Lower lobe of right lung (tissue), 2 donors: Measurements from ENCODE around the gene KIRREL3. TPM values are rescaled to one million over a fixed set of nuclear protein-coding genes. Genes with fewer than 3 reads are reported as not detected.

Experiments
- ATAC-seq, 2 donors: fragments of 200-7000 bp; cut with Tn5 transposase; one replicate each; pipeline ENCODE4 v1.9.1; 2020 to 2022; ENCODE audit warnings: mild to moderate bottlenecking in 2 of 2, moderate library complexity in 2 of 2
- DNase-seq: peaks from one replicate; pipeline ENCODE4 v3.0.0-alpha.2; 2020
- H3K27ac ChIP-seq: fragments of 200-600 bp; one replicate; pipeline ENCODE4 v1.8.0; 2022
- H3K27me3 ChIP-seq: fragments of 200-600 bp; one replicate; pipeline ENCODE4 v1.8.0; 2022; ENCODE audit warnings: low read depth
- H3K36me3 ChIP-seq: fragments of 200-600 bp; one replicate; pipeline ENCODE4 v1.8.0; 2022; ENCODE audit warnings: mild to moderate bottlenecking
- H3K4me1 ChIP-seq: fragments of 200-600 bp; one replicate; pipeline ENCODE4 v1.8.0; 2022
- H3K4me3 ChIP-seq: fragments of 200-600 bp; one replicate; pipeline ENCODE4 v1.8.0; 2022; ENCODE audit warnings: mild to moderate bottlenecking
- H3K9me3 ChIP-seq: fragments of 200-600 bp; one replicate; pipeline ENCODE4 v1.8.0; 2022
- intact Hi-C: fragments of 100-400 bp; cut with DNase I; formaldehyde crosslinking; loops from one replicate; pipeline ENCODE4 v1.11.0; 2022
- total RNA-seq: library from RNA; stranded (reverse); fragmentation: NEBNext Ultra II Directional; extraction: Animal tissue kit (Norgen Biotek cat#: 25700); gene quantifications from one replicate; pipeline ENCODE4 v1.2.1, GENCODE V29; 2021
- TF ChIP-seq, protein P1 (sequence below): fragments of 200-600 bp; IDR thresholded peaks from one replicate; pipeline ENCODE4 v1.8.0; 2022; ENCODE audit warnings: antibody characterized with exemption, mild to moderate bottlenecking
- donor health status: DM: no; HTN: yes; CAD: no; lungs with severe emphysema.

KIRREL3 gene
- total RNA-seq, 1 donor from 2014 or later = 0.15 TPM

DNA sequence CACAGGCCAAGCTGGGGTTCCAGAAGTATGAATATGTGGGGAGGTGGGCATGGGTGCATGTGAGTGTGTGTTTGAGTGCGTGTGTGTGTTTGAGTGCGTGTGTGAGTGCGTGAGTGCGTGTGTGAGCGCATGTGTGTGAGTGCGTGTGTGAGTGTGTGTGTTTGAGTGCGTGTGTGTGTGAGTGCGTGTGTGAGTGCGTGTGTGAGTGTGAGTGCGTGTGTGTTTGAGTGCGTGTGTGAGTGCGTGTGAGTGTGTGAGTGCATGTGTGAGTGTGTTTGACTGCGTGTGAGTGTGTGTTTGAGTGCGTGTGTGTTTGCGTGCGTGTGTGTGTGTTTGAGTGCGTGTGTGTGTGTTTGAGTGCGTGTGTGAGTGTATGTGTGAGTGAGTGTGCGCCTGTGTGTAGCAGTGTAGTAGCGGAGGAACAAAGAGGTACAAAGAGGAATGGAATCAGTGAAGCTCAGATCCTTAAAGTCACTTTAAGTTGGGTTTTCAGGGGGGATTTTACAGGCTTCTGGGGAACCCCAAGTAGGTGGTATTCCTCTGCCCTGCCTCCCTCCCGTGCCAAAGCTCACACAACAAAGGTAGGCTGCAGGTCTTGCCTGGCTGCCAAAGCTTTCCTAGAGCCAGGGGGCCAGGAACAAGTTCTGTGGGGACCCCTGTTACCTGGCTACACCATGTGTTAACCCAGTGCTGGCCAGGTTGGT lies 137.1 kb downstream of the KIRREL3 start:
- Histone ChIP-seq H3K36me3 (no peaks in the 10 kb centered on the region), H3K4me1 (no peaks in the 10 kb centered on the region), H3K4me3 (no peak overlapping the region), H3K9me3 (no peaks in the 10 kb centered on the region), H3K27me3 (no peaks in the 10 kb centered on the region), H3K27ac (no peak overlapping the region)
- intact Hi-C loops = no loop called here
- DNase-seq (no peak), ATAC-seq (no peak)
- TF ChIP-seq, protein P1, sequence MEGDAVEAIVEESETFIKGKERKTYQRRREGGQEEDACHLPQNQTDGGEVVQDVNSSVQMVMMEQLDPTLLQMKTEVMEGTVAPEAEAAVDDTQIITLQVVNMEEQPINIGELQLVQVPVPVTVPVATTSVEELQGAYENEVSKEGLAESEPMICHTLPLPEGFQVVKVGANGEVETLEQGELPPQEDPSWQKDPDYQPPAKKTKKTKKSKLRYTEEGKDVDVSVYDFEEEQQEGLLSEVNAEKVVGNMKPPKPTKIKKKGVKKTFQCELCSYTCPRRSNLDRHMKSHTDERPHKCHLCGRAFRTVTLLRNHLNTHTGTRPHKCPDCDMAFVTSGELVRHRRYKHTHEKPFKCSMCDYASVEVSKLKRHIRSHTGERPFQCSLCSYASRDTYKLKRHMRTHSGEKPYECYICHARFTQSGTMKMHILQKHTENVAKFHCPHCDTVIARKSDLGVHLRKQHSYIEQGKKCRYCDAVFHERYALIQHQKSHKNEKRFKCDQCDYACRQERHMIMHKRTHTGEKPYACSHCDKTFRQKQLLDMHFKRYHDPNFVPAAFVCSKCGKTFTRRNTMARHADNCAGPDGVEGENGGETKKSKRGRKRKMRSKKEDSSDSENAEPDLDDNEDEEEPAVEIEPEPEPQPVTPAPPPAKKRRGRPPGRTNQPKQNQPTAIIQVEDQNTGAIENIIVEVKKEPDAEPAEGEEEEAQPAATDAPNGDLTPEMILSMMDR = no peak

DNA sequence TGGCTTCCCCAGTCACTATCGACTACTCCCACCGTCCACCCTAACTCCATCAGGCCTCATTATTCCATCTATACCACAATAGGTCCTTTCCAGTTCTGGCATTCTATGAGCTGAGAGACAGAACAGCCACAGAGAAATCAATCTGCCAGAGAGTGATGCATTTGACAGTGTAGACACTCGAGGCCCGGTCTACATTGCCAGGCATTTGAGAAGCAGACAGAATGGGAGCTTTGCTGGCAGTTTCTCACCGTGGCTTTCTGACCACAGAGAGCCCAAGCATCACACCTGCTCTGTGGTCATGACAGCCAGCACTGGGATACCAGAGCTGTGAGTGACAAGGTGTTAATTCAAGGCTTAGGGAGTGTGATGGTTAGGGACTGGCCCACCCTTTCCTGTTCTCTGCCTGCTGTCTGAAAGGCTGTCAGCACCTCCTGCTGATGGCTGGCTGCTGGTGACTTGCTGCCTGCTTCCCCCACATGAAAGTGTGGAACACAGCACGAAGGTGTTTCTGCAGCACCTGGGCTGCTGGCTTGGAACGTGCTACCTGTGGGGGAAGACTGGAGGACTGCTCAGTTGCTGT lies 137.8 kb downstream of the KIRREL3 start:
- Histone ChIP-seq H3K27me3 (no peaks in the 10 kb centered on the region), H3K4me3 (no peak overlapping the region), H3K4me1 (no peaks in the 10 kb centered on the region), H3K36me3 (no peaks in the 10 kb centered on the region), H3K27ac (no peak overlapping the region), H3K9me3 (no peaks in the 10 kb centered on the region)
- intact Hi-C loops = no loop called here
- TF ChIP-seq, protein P1 = no peak
- DNase-seq (no peak), ATAC-seq (no peak)

DNA sequence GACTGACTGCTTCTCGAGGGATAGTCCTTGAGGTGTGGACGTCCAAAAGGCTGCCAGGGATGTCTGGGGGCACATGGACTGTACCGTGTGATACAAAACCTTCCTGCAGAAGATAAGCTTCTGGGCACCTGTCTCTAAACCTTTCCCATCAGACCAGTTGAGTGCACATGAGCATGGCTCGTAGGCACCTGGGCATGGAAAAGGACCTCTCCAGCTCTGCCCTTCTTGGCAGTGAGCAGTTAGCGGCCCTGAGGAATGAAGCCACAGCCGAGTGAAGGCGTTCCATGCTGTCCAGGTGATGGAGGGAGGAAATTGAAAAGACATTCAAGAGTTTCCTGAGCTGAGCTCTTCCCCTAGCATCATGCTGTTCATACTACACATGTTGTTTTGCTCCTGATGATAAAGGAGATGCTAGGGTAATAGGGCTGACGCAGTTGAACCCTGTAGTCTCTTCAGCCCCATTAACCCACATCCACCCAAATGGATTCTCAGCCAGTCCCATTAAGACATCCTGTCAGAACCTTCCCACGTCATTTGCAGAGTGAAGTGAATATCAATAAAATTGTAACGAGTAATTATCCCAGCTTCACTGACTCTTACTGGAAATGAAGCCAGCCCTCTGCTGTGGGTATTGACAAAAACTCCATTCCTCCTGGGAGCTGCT lies 138.6 kb downstream of the KIRREL3 start:
- Histone ChIP-seq H3K4me3 (no peak overlapping the region), H3K4me1 (no peaks in the 10 kb centered on the region), H3K9me3 (no peaks in the 10 kb centered on the region), H3K36me3 (no peaks in the 10 kb centered on the region), H3K27ac (no peak overlapping the region), H3K27me3 (no peaks in the 10 kb centered on the region)
- ATAC-seq (no peak), DNase-seq (no peak)
- intact Hi-C loops = no loop called here
- TF ChIP-seq, protein P1 = no peak

DNA sequence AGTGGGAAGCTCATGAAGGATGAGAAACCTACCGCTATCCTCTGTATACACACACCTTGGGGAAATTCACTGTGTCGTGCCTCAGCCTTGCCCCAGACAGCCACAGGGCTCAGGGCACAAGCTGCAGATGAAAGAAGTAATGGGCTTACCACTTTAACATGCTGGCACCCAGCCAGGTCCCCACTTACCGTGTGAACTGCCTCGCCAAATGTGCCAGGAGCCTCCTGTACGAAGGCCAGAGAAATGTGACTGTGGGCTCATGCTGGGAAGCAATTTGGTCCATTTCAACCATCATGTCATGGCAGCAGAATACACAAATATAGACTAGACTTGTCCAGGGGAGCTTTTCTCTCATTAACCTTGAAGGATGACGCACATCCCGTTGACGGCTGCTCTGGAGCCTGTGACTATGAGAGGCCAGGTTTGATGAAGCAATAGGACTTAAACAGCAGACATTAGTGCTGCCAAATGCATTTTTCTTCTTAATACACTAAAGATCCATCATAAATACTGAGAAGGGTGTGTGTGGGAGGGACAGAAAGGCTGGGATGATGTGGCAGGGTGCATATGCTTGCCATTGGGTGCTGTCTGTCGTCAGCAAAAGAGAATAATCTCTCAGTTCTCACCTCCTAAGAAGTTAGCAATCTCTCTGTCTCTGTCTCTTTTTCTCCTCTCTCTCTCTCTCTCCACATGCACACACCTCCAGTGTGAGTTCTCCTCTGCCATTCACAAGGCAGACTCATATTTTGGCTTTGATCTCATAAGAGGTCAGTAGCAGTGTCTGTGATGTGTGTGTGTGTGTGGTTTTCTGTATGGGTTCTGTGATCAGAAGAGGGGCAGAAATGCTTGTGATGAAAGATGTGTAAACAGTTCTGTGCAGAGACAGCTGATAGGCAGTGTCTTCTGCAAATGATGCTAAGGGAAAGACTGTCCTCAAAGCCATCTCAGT lies 142.4 kb downstream of the KIRREL3 start:
- TF ChIP-seq, protein P1 = no peak
- no peak for ATAC-seq
- H3K27me3 ChIP-seq = no peaks in the 10 kb centered on the region

DNA sequence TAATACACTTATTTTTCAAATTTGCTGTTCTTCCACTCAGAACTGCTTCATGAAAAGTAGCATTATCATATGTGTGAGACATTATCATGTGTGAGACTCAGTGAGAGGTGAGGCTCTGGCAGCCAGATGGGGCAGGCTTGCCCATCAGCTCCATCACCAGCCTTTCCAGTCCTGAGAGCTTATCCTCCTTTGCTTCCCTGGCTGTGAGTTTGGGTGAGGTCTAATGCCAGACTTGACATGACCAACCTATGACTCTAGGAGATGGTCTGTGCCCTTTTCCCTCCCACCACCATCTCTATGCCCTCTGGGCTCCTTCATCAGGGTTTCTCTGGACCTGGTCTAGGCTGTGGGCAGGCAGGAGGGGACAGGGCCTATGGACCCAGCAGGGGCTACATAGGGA lies 145.0 kb downstream of the KIRREL3 start:
- no peak for DNase-seq
- H3K4me1 ChIP-seq = no peaks in the 10 kb centered on the region
- intact Hi-C loops = no loop called here
- TF ChIP-seq, protein P1 = no peak
- H3K4me3 ChIP-seq = no peak overlapping the region
- no peaks in the 10 kb centered on the region for H3K9me3 ChIP-seq
- ATAC-seq = no peak
- H3K27ac ChIP-seq = no peak overlapping the region
- H3K27me3 ChIP-seq = no peaks in the 10 kb centered on the region
- no peaks in the 10 kb centered on the region for H3K36me3 ChIP-seq

More for the DNA sequence above, 142.4 kb downstream of the KIRREL3 start:
- Histone ChIP-seq H3K36me3 (no peaks in the 10 kb centered on the region), H3K27ac (no peak overlapping the region), H3K9me3 (no peaks in the 10 kb centered on the region), H3K4me1 (no peaks in the 10 kb centered on the region), H3K4me3 (no peak overlapping the region)
- DNase-seq = no peak
- intact Hi-C loops = no loop called here
